ENCODE measurements around the gene ZFR. TPM values are rescaled to one million over a fixed set of nuclear protein-coding genes. Genes with fewer than 3 reads are reported as not detected.
"Not testable (repeated sequence)": the region's sequence is repeated elsewhere in the genome, so short reads cannot be mapped to it uniquely, and the experiment has no call there.

The ZFR gene
- total RNA-seq, 1 experiment from 2014 or later: 83.1 TPM

GRCh38 chr5:32323741-32324140, 120.8 kb downstream of the ZFR start:
- DNase-seq (ENCODE audit: low read depth): no peak

GRCh38 chr5:32322882-32323281, 121.7 kb downstream of the ZFR start:
- no peak for DNase-seq (ENCODE audit: low read depth)

- DNase-seq (ENCODE audit: low read depth): not testable (repeated sequence)
Observed at GRCh38 chr5:32321787-32322186, 122.8 kb downstream of the ZFR start.

- DNase-seq (ENCODE audit: low read depth): no peak
Observed at GRCh38 chr5:32320576-32320975, 124.0 kb downstream of the ZFR start.

- DNase-seq (ENCODE audit: low read depth): no peak
Observed at GRCh38 chr5:32319926-32320543, 124.5 kb downstream of the ZFR start.

- no peak for DNase-seq (ENCODE audit: low read depth)
Observed at GRCh38 chr5:32319392-32319791, 125.1 kb downstream of the ZFR start.

- no peak for DNase-seq (ENCODE audit: low read depth)
Observed at GRCh38 chr5:32317041-32317440, 127.5 kb downstream of the ZFR start.

- DNase-seq (ENCODE audit: low read depth): no peak
Observed at GRCh38 chr5:32315221-32316014, 129.1 kb downstream of the ZFR start.

GRCh38 chr5:32314658-32315057, 129.9 kb downstream of the ZFR start:
- DNase-seq (ENCODE audit: low read depth): no peak

GRCh38 chr5:32314152-32314488, 130.4 kb downstream of the ZFR start:
- DNase-seq (ENCODE audit: low read depth): not testable (repeated sequence)

- DNase-seq (ENCODE audit: low read depth): peak; percentile 99
Observed at GRCh38 chr5:32312595-32313332, 131.8 kb downstream of the ZFR start, which contains the start of gene MTMR12. Gene MTMR12, minus strand, starts transcription at chr5:32312939. Its CDS starts 101 bp downstream, at chr5:32312838.

- DNase-seq (ENCODE audit: low read depth): peak; percentile 57
Observed at GRCh38 chr5:32312197-32312594, 132.3 kb downstream of the ZFR start.

- DNase-seq (ENCODE audit: low read depth): no peak
Observed at GRCh38 chr5:32311404-32312196, 132.9 kb downstream of the ZFR start.

GRCh38 chr5:32309761-32310160, 134.8 kb downstream of the ZFR start:
- DNase-seq (ENCODE audit: low read depth): no peak

- no peak for DNase-seq (ENCODE audit: low read depth)
Observed at GRCh38 chr5:32308946-32309345, 135.6 kb downstream of the ZFR start.

GRCh38 chr5:32307769-32308194, 136.8 kb downstream of the ZFR start:
- DNase-seq (ENCODE audit: low read depth): no peak

- no peak for DNase-seq (ENCODE audit: low read depth)
Observed at GRCh38 chr5:32304622-32305021, 139.9 kb downstream of the ZFR start.
